Heart left ventricle (tissue), 16 donors: ENCODE results near the gene DNAJA2. TPM values are rescaled to one million over a fixed set of nuclear protein-coding genes. Genes with fewer than 3 reads are reported as not detected.

Experiments used
- ATAC-seq, 4 donors: fragments of 200-7000 bp; cut with Tn5 transposase; one replicate each; pipeline ENCODE4 v1.9.1; 2020 to 2022; ENCODE audit warnings: moderate library complexity in 4 of 4, mild to moderate bottlenecking in 3 of 4, moderate number of reproducible peaks in 1 of 4
- DNase-seq, 5 donors: peaks; one replicate each; pipeline ENCODE4 v3.0.0-alpha.2; 2020
- H3K27ac ChIP-seq, 12 donors: fragments of 200-600 bp; sonication (generic) in 4 of 12; one replicate each; pipeline versions ENCODE4 v1.5.0 to v1.8.0; 2016 to 2022; ENCODE audit warnings: mild to moderate bottlenecking in 2 of 12
- H3K27me3 ChIP-seq, 9 donors: fragments of 200-600 bp; sonication (generic) in 2 of 9; one replicate each; pipeline versions ENCODE4 v1.5.1 to v1.8.0; 2016 to 2022; ENCODE audit warnings: mild to moderate bottlenecking in 3 of 9
- H3K36me3 ChIP-seq, 9 donors: fragments of 200-600 bp; sonication (generic) in 2 of 9; one replicate each; pipeline versions ENCODE4 v1.5.0 to v1.8.0; 2018 to 2022; ENCODE audit warnings: mild to moderate bottlenecking in 2 of 9
- H3K4me1 ChIP-seq, 12 donors: fragments of 200-600 bp; sonication (generic) in 4 of 12; one replicate each; pipeline versions ENCODE4 v1.5.0 to v1.8.0; 2016 to 2022; ENCODE audit warnings: mild to moderate bottlenecking in 3 of 12
- H3K4me3 ChIP-seq, 12 donors: fragments of 200-600 bp; sonication (generic) in 4 of 12; one replicate each; pipeline versions ENCODE4 v1.5.0 to v1.8.0; 2017 to 2022; ENCODE audit warnings: mild to moderate bottlenecking in 9 of 12, moderate library complexity in 4 of 12
- H3K9me3 ChIP-seq, 12 donors: fragments of 200-600 bp; sonication (generic) in 4 of 12; one replicate each; pipeline versions ENCODE4 v1.5.0 to v1.8.0; 2016 to 2022; ENCODE audit warnings: mild to moderate bottlenecking in 1 of 12
- CTCF ChIP-seq, 12 donors: fragments of 200-600 bp; sonication (generic) in 4 of 12; IDR thresholded peaks; one replicate each; pipeline versions ENCODE4 v1.5.0 to v1.8.0; 2018 to 2022; ENCODE audit warnings: antibody characterized with exemption in 12 of 12, mild to moderate bottlenecking in 5 of 12
- POLR2A ChIP-seq, 2 donors: fragments of 450-650 bp; IDR thresholded peaks; one replicate each; pipeline ENCODE4 v1.6.1; 2017; ENCODE audit warnings: antibody characterized with exemption in 2 of 2, mild to moderate bottlenecking in 2 of 2, moderate library complexity in 2 of 2
- WGBS, 4 donors: extraction: QIAGEN DNeasy Blood & Tissue Kit in 2 of 4; methylation state at CpG; one replicate each; pipeline versions ENCODE4 v1.1.5 to v1.1.7; 2013 to 2018; 5-methylcytosine and 5-hydroxymethylcytosine counted together
- intact Hi-C, 10 donors: fragments of 100-400 bp; cut with DNase I; formaldehyde crosslinking; loops; one replicate each; pipeline versions ENCODE4 v1.11.1 to v1.14.2; 2022
- polyA plus RNA-seq, 2 donors: library from polyadenylated mRNA; stranded (reverse); fragments of 200-250 nt; gene quantifications; one replicate each; pipeline ENCODE4 v1.2.3, GENCODE V29; 2013
- total RNA-seq, 9 donors: library from RNA; depleted of rRNA in 2 of 9; stranded (reverse); fragments of >200 nt in 2 of 9; fragmentation: NEBNext Ultra II Directional in 3 of 9; extraction: Animal tissue kit (Norgen Biotek cat#: 25700) in 3 of 9; gene quantifications; one replicate each; pipeline versions ENCODE4 v1.1.0 to v1.2.4, GENCODE V29; 2016 to 2023
- donor health status: ischemic (EF 13 %, LVEDD 7.1; RV severe dilation, severe dysfunction).
- donor health status: healthy with polysubstance abuse.
- donor health status: DM: no; HTN: yes; CAD: no.
- donor health status: DM: no; HTN: no; CAD: no.
- donor health status: ischemic (EF 25% LVEDD 6.9; RV normal size, moderate dysfunction).
- donor health status: ischemic (EF 25% LVEDD 5.7; RV mildly dilated, moderate dysfunction).
- donor health status: healthy.
- donor health status: DM: yes; HTN: yes; CAD: no.
- donor health status: ischemic (EF 35%, LVEDD 5.7; RV mildly dilated, moderate dysfunction).
- donor health status: nonischemic (EF 11% LVEDD 7.7; RV severe dilation, severe dysfunction).
- donor health status: DM: yes; HTN: yes; CAD: no.
- donor health status: PGD.
- donor health status: ischemic (EF 29% LVEDD 5.4; RV normal size, mild dysfunction).
- donor health status: nonischemic (EF 23%, LVEDD 6.1; RV moderate dilation, normal function).

DNAJA2 gene
- total and polyA plus RNA-seq, 11 donors: 46.5 to 92.6 (median 73.0) TPM

- no peak overlapping the region for H3K4me3 ChIP-seq
- H3K4me1 ChIP-seq: peaks cover 0 to 32% (median 21%) of the 10 kb centered on the region in 12 donors
- intact Hi-C loops: loop anchor here in 1 of 10 donors (10.0 kb wide), 1 partner anchor 169 kb away; the partner anchor contains the start of gene NETO2
- 75 to 85% (median 82%) methylated on average over 4 of the region's 4 CpGs for WGBS, 4 donors
- no peaks in the 10 kb centered on the region for H3K9me3 ChIP-seq
- H3K27ac ChIP-seq: no peak overlapping the region
- H3K36me3 ChIP-seq: peaks cover 0 to 9% (median 7%) of the 10 kb centered on the region in 9 donors
- no peaks in the 10 kb centered on the region for H3K27me3 ChIP-seq
- no peak for ATAC-seq
- no peak for DNase-seq
- TF ChIP-seq CTCF (IDR thresholded peaks at IDR 0.05): no peak
- TF ChIP-seq POLR2A (IDR thresholded peaks at IDR 0.05): no peak
These were observed 2.5 kb upstream of the DNAJA2 start for GRCh38 chr16:46975908-46976470.

- Histone ChIP-seq H3K36me3 (peaks cover 0 to 18% (median 15%) of the 10 kb centered on the region in 9 donors), H3K27me3 (no peaks in the 10 kb centered on the region), H3K4me1 (peaks cover 0 to 39% (median 25%) of the 10 kb centered on the region in 12 donors), H3K9me3 (no peaks in the 10 kb centered on the region), H3K4me3 (no peak overlapping the region), H3K27ac (peak overlapping the region in 1 of 12 donors; percentile 98)
- DNase-seq (no peak), ATAC-seq (no peak)
- TF ChIP-seq POLR2A (IDR thresholded peaks at IDR 0.05) (no peak), CTCF (IDR thresholded peaks at IDR 0.05) (no peak)
- WGBS, 4 donors: 95 to 97% (median 96%) methylated on average over 11 of the region's 11 CpGs
- intact Hi-C loops: loop anchor here in 1 of 10 donors (10.0 kb wide), 1 partner anchor 170 kb away; the partner anchor contains the start of gene NETO2
These were observed 1.7 kb upstream of the DNAJA2 start for GRCh38 chr16:46975165-46975564.

GRCh38 chr16:46974352-46974751 is 878 bp upstream of the DNAJA2 start:
- DNase-seq (no peak), ATAC-seq (no peak)
- no peaks in the 10 kb centered on the region for H3K9me3 ChIP-seq
- peak overlapping the region; percentile 90 to 99 (median 96) for H3K27ac ChIP-seq
- peaks cover 0 to 47% (median 33%) of the 10 kb centered on the region in 12 donors for H3K4me1 ChIP-seq
- peak overlapping the region in 11 of 12 donors; percentile 72 to 98 (median 82) for H3K4me3 ChIP-seq
- intact Hi-C loops: loop anchor here in 3 of 10 donors (5.0 to 10.0 kb wide), 3 partner anchors 63 to 488 kb away; partner anchors contain the start of genes ITFG1 (in 1 of the 3), NETO2 (in 1 of the 3) and PHKB (in 1 of the 3)
- no peaks in the 10 kb centered on the region for H3K27me3 ChIP-seq
- no peak for TF ChIP-seq CTCF (IDR thresholded peaks at IDR 0.05)
- TF ChIP-seq POLR2A (IDR thresholded peaks at IDR 0.05): no peak
- peaks cover 0 to 26% (median 23%) of the 10 kb centered on the region in 9 donors for H3K36me3 ChIP-seq
- 68 to 72% (median 69%) methylated on average over 6 of the region's 6 CpGs for WGBS, 4 donors

- H3K4me1 ChIP-seq: peaks cover 0 to 49% (median 37%) of the 10 kb centered on the region in 12 donors
- WGBS, 4 donors: 2 to 5% (median 3%) methylated on average over 14 of the region's 14 CpGs
- H3K27me3 ChIP-seq: no peaks in the 10 kb centered on the region
- H3K27ac ChIP-seq: peak overlapping the region; percentile 90 to 99 (median 96)
- intact Hi-C loops: loop anchor here in 4 of 10 donors (2.0 to 10.0 kb wide), 4 partner anchors 63 to 488 kb away; partner anchors contain the start of genes ITFG1 (in 1 of the 4), NETO2 (in 1 of the 4) and PHKB (in 1 of the 4)
- H3K4me3 ChIP-seq: peak overlapping the region; percentile 72 to 98 (median 84)
- peaks cover 0 to 30% (median 27%) of the 10 kb centered on the region in 9 donors for H3K36me3 ChIP-seq
- no peaks in the 10 kb centered on the region for H3K9me3 ChIP-seq
- no peak for TF ChIP-seq CTCF (IDR thresholded peaks at IDR 0.05)
- TF ChIP-seq POLR2A (IDR thresholded peaks at IDR 0.05): no peak
- DNase-seq (no peak), ATAC-seq (no peak)
These were observed 486 bp upstream of the DNAJA2 start for GRCh38 chr16:46973996-46974324.
